Measurements from ENCODE around the gene NELL1.

The NELL1 gene

GRCh38 chr11:21529187-21529586, 859.8 kb downstream of the NELL1 start:
- FAIRE-seq = no peak
- no peak for DNase-seq (ENCODE audit: insufficient read length, low spot score)

GRCh38 chr11:21534288-21534687, 864.9 kb downstream of the NELL1 start:
- FAIRE-seq (no peak), DNase-seq (ENCODE audit: insufficient read length, low spot score) (no peak)

GRCh38 chr11:21537980-21538379, 868.6 kb downstream of the NELL1 start:
- FAIRE-seq (no peak), DNase-seq (ENCODE audit: insufficient read length, low spot score) (no peak)

GRCh38 chr11:21541187-21541751, 871.9 kb downstream of the NELL1 start:
- FAIRE-seq = no peak
- DNase-seq (ENCODE audit: insufficient read length, low spot score) = no peak

GRCh38 chr11:21543901-21544300, 874.5 kb downstream of the NELL1 start:
- FAIRE-seq (no peak), DNase-seq (ENCODE audit: insufficient read length, low spot score) (no peak)

- no peak for FAIRE-seq
- no peak for DNase-seq (ENCODE audit: insufficient read length, low spot score)
These were observed 876.3 kb downstream of the NELL1 start for GRCh38 chr11:21545699-21546098.

GRCh38 chr11:21546703-21547102, 877.3 kb downstream of the NELL1 start:
- FAIRE-seq (no peak), DNase-seq (ENCODE audit: insufficient read length, low spot score) (no peak)

GRCh38 chr11:21552911-21553310, 883.5 kb downstream of the NELL1 start:
- DNase-seq (ENCODE audit: insufficient read length, low spot score) = no peak
- FAIRE-seq = no peak

- DNase-seq (ENCODE audit: insufficient read length, low spot score) (no peak), FAIRE-seq (no peak)
These were observed 884.4 kb downstream of the NELL1 start for GRCh38 chr11:21553795-21554194.

GRCh38 chr11:21554284-21554683, 884.9 kb downstream of the NELL1 start:
- no peak for FAIRE-seq
- no peak for DNase-seq (ENCODE audit: insufficient read length, low spot score)

GRCh38 chr11:21556926-21557325, 887.5 kb downstream of the NELL1 start:
- DNase-seq (ENCODE audit: insufficient read length, low spot score) (no peak), FAIRE-seq (no peak)

- FAIRE-seq (no peak), DNase-seq (ENCODE audit: insufficient read length, low spot score) (no peak)
These were observed 891.1 kb downstream of the NELL1 start for GRCh38 chr11:21560466-21560975.

- no peak for DNase-seq (ENCODE audit: insufficient read length, low spot score)
- no peak for FAIRE-seq
These were observed 892.2 kb downstream of the NELL1 start for GRCh38 chr11:21561581-21561980.

GRCh38 chr11:21564095-21564494, 894.7 kb downstream of the NELL1 start:
- DNase-seq (ENCODE audit: insufficient read length, low spot score) (no peak), FAIRE-seq (no peak)

GRCh38 chr11:21564833-21565682, 895.7 kb downstream of the NELL1 start:
- DNase-seq (ENCODE audit: insufficient read length, low spot score) = no peak
- FAIRE-seq = no peak

- FAIRE-seq (no peak), DNase-seq (ENCODE audit: insufficient read length, low spot score) (no peak)
These were observed 897.2 kb downstream of the NELL1 start for GRCh38 chr11:21566521-21567117.

GRCh38 chr11:21567645-21568290, 898.4 kb downstream of the NELL1 start:
- DNase-seq (ENCODE audit: insufficient read length, low spot score) (no peak), FAIRE-seq (no peak)

- DNase-seq (ENCODE audit: insufficient read length, low spot score) (no peak), FAIRE-seq (no peak)
These were observed 902.8 kb downstream of the NELL1 start for GRCh38 chr11:21572210-21572609.

GRCh38 chr11:21582791-21583190, 913.4 kb downstream of the NELL1 start:
- DNase-seq (ENCODE audit: insufficient read length, low spot score) (no peak), FAIRE-seq (no peak)

GRCh38 chr11:21588754-21589153, 919.4 kb downstream of the NELL1 start:
- no peak for FAIRE-seq

GRCh38 chr11:21602699-21603098, 933.3 kb downstream of the NELL1 start:
- no peak for FAIRE-seq
- no peak for DNase-seq (ENCODE audit: insufficient read length, low spot score)

More at GRCh38 chr11:21588754-21589153, 919.4 kb downstream of the NELL1 start:
- no peak for DNase-seq (ENCODE audit: insufficient read length, low spot score)

All from HTR-8/SVneo (cell line).